NCI-H2171 treated with DMSO at 0.1 percent for 48 hours (cell line): ENCODE results near the gene EFCAB9.
"Not testable (repeated sequence)": the region's sequence is repeated elsewhere in the genome, so short reads cannot be mapped to it uniquely, and the experiment has no call there.

Source experiments
- DNase-seq: peaks from one replicate; lab custom pipeline; 2025; lab: John Stamatoyannopoulos, UW

The EFCAB9 gene

GRCh38 chr5:172188893-172189692 lies 4.9 kb upstream of the EFCAB9 start:
- no peak for DNase-seq

- no peak for DNase-seq
These were observed 4.2 kb upstream of the EFCAB9 start for GRCh38 chr5:172189693-172190296.

GRCh38 chr5:172194985-172195774 lies 1.2 kb downstream of the EFCAB9 start:
- DNase-seq: no peak

GRCh38 chr5:172197775-172198174 lies 3.8 kb downstream of the EFCAB9 start:
- not testable (repeated sequence) for DNase-seq

GRCh38 chr5:172199446-172199845 lies 5.5 kb downstream of the EFCAB9 start:
- no peak for DNase-seq

- no peak for DNase-seq
These were observed 6.5 kb downstream of the EFCAB9 start for GRCh38 chr5:172200476-172200875.

- not testable (repeated sequence) for DNase-seq
These were observed 12.0 kb downstream of the EFCAB9 start for GRCh38 chr5:172205984-172206383.

- DNase-seq: no peak
These were observed 13.5 kb downstream of the EFCAB9 start for GRCh38 chr5:172207511-172207910.

- no peak for DNase-seq
These were observed 15.7 kb downstream of the EFCAB9 start for GRCh38 chr5:172209714-172210113.

GRCh38 chr5:172211676-172212075 lies 17.7 kb downstream of the EFCAB9 start:
- no peak for DNase-seq

GRCh38 chr5:172213126-172213525 lies 19.2 kb downstream of the EFCAB9 start:
- no peak for DNase-seq

GRCh38 chr5:172216345-172216744 lies 22.4 kb downstream of the EFCAB9 start:
- DNase-seq: no peak

- no peak for DNase-seq
These were observed 25.3 kb downstream of the EFCAB9 start for GRCh38 chr5:172219296-172219695.

- no peak for DNase-seq
These were observed 30.2 kb downstream of the EFCAB9 start for GRCh38 chr5:172223901-172224873.

GRCh38 chr5:172224996-172225395 lies 31.0 kb downstream of the EFCAB9 start:
- peak; percentile 4 for DNase-seq

- no peak for DNase-seq
These were observed 35.9 kb downstream of the EFCAB9 start for GRCh38 chr5:172229904-172230303.

- DNase-seq: no peak
These were observed 40.1 kb downstream of the EFCAB9 start for GRCh38 chr5:172234031-172234430.

- no peak for DNase-seq
These were observed 41.3 kb downstream of the EFCAB9 start for GRCh38 chr5:172235132-172235780.

GRCh38 chr5:172235827-172236736 lies 42.1 kb downstream of the EFCAB9 start:
- no peak for DNase-seq

- no peak for DNase-seq
These were observed 44.4 kb downstream of the EFCAB9 start for GRCh38 chr5:172238334-172238733.
